GM04504 (cell line): ENCODE measurements around the gene RPS6KB2.
"Not testable (repeated sequence)": the region's sequence is repeated elsewhere in the genome, so short reads cannot be mapped to it uniquely, and the experiment has no call there.

Experiments used
- DNase-seq: peaks from one replicate; pipeline ENCODE4 v3.0.0-alpha.2; 2012; ENCODE audit warnings: low read depth

Gene RPS6KB2

DNA sequence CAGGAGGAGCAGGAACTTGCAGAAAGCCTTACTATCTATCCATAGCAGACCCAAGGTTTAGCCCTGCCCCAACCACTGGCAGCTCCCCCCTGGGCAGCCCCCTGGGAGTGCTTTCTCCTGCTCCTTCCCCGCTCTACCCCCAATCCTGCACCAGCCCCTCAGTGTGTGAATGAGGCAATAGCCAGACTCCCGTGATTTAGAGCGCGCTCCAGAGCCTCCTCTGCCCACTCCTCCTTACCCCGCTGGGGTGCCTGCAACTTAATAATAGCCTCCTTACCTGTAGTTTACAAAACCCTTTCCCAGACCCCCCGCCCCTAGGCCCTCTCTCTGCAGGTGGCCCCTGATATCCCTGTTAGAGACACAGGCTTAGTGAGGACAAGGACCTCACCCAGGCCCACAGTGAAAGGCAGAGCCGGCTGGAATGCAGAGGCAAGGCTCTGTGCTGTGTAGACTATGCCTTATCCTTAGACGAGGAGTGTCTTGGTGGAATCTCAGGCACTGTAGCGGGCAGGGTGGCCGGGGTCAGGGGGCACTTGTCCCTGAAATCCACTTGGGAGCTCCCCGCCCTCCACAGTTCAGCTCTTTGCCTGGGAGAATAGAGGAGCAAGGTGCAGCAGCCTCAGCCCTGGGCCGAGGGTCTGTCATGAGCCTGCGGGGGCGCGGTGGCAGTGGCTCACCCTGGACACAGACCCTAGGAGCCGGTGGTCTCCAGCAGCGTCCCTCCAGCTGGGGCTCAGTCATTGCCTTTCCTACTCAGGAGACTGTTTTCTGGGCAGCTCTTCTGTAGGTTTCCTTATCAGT, 17.1 kb upstream of the RPS6KB2 start:
- no peak for DNase-seq

DNA sequence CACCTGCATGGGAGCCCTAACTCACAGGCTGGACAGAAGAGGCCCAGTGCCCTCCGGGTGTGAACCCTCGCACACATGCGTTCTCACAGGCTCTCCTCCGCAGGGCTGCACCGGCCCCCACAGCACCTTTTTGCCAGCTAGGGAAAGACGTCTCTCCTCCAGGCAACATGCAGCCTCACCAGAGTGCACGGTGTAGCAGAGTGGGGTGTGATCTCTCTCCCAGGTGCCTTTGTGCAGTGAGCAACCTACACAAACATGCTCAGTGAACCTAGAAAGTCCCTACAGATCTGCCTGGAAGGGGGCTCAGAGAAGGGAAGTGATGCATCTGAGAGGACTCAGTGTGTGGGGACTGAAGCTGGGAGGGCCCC, 16.5 kb upstream of the RPS6KB2 start:
- DNase-seq, result no peak

DNA sequence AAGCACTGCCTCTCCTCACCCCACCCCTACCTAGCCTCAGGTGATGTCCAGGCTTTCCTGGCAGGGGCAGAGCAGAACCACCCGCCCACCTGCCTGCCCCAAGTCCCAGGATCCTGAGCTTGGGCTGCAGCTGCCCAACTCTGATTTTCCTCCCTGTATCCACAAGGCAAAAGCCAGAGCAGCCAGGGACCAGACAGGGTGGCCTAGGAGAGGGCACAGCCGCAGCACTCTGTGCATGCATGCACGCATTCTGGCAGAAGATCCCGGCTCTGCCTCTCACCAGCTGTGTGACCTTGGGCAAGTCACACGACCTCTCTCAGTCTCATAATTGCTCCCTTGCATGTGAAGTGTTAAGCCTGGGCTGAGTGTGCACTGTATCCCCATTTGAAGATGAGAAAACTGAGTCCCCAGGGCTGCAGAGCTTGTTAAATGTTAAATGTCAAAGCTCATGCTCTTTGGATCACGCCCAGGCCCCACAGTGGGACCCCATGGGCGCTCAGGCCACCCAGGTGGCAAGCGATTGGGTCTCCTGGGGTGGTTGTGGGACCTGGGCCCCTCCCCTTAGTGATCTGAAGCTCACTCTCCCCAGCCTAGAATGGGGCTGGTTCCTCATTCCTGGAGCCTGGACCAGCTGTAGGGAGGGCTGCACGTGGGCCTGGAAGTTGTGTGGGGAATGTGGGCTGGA, 15.7 kb upstream of the RPS6KB2 start:
- DNase-seq, result no peak

DNA sequence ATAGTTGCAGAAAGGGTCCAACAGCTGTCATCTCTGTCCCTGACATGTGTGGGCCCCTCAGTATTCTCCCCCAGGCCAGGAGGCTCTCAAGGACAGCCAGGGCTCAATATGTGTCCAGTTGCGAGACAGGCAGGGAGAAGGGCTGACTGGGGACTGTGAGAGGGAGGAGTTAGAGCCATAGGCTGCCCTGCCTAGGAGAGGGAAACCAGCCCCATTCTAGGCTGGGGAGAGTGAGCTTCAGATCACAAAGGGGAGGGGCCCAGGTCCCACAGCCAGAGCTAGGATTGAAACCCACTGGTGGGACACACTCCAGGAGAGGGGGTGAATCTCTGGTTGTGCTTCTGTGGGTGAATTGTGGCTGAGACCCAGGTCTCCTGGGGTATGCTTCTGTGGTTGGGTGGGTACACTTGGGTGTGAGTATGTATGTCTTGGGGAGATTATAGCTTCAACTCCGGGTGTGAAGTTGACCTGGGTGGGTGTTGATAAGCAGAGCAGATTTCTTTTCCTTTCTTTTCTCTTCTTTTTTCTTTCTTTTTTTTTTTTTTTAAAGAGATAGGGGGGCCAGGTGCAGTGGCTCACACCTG, 14.9 kb upstream of the RPS6KB2 start:
- no peak for DNase-seq

DNA sequence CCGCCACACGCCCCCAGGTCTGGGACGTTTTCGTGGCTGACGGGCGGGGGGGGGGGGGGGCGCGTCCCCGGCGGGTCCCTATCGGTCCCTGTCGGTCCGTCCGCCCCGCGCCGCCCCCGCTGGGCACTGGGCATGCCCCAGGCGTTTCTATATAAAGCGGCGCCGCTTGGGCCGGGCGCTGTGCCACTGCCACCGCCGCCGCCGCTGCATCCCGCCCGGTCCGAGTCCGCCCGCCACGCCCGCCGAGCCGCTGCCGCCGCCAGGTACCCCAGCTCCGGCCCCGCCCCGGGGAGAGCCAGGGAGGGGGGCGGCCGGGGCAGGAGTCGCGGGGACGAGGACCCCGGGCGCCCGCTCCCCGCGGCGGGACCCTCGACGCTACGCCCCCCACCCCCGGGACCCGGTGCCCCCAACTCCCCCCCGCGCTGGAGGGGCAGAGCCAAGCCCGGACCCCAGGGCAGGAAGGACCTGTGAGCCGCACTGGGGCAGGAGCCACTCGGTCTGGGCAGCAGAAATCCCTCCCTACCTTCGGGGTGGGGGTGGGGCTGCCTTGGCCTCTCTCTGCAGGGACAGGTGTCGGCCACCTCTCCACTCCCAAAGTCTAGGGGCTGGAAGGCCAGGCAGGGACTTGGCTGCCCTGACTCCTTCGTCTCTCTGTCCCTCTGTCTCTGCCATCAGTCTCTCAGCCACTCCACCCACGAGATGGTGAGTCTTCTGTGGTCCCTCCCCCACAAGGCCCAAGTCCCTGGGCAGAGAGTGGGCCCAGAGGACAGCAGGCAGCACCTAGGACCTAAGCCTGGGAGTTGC, 12.6 kb upstream of the RPS6KB2 start, which contains the start of gene CARNS1:
CARNS1 (plus strand) TSS at position 178 of the 804 bp plus-strand sequence; CDS start at position 700, 522 bp downstream.
- no peak for DNase-seq

DNA sequence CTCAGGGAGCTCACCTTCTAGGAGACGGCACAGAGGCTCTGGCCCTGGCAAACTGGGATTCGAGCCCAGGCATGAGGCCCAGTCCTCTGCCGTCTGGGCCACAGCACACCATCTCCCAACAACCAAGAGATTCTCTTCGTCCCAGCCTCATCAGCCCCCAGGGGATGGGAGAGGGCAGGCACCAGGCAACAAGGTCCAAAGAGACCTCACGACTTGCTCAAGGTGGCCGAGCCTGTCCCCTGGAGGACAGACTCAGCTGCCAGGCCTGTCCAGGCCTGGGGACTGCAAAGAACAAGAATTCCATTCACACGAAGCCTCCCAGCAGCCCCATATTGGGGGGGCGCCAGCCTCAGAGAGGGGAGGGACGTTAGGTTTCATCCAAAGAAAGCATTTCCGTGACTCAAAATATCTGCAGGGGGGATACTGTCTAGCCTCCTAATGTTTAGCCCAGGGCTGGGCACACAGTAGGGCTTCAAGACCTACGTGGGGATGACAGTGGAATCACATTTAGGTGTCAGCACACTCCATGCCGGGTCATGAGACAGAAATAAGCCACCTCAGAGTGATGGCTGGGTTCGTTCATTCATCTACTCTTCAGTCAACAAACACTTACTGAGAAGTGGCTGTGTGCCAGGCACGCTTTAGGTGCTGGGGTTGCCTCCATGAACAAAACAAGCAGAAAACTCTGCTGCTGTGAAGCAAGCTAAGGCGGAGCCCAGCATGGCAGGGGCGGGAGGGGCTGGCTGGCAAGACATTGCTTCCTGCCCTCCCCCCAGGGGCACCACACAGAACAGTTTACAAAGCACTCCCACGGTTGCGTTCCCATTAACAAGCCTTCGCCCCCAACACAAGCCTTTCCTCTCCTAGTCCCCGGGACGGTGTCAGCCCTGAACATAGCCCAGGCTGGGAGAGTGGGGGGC, 11.6 kb upstream of the RPS6KB2 start:
- no peak for DNase-seq

DNA sequence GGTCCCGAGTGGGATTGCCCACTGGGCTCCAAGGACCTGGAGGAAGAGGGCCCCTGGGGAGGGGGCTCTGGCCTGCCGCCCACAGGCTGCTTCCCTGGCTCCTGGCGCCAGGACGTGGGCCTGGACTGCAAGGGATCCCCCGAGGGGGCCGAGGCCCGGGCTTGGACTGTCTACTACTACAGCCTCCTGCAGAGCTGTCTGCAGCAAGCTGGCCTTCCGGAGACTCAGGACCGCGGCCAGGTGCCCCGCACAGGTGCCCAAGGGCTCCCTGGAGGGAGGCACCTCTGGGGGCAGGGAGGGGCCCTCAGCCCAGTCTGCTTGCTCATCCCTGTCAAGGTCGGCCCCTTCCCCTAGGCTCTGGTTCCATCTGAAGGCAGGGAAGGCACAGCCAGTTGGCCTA, 10.9 kb upstream of the RPS6KB2 start:
- DNase-seq, result no peak

DNA sequence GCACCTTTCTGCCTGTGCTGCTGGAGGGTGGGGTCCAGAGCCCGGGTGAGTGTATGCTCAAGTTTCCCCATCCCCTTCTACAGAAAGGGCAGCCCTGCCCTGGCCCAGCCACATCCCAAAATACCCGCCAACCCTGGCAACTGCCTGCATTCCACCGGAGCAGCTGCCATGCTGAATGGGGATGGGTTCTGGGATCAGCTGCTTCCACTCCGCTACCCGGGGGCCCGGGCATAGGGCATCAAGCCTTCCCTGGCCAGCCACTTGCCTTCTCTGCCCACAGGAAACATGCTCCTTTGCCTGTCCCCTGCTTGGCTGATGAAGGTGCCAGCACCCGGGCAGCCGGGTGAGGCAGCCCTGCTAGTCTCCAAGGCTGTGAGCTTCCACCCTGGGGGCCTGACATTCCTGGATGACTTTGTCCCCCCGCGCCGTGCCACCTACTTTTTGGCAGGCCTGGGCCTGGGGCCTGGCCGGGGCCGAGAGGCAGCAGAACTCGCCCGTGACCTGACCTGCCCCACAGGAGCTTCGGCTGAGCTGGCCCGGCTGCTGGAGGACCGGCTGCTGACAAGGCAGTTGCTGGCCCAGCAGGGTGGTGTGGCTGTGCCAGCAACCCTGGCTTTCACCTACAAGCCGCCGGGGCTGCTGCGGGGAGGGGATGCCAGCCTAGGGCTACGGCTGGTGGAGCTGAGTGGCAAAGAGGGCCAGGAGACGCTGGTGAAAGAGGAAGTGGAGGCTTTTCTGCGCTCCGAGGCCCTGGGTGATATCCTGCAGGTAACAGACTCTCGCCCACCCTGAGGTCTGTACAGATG, 9.6 kb upstream of the RPS6KB2 start:
- DNase-seq, result no peak

DNA sequence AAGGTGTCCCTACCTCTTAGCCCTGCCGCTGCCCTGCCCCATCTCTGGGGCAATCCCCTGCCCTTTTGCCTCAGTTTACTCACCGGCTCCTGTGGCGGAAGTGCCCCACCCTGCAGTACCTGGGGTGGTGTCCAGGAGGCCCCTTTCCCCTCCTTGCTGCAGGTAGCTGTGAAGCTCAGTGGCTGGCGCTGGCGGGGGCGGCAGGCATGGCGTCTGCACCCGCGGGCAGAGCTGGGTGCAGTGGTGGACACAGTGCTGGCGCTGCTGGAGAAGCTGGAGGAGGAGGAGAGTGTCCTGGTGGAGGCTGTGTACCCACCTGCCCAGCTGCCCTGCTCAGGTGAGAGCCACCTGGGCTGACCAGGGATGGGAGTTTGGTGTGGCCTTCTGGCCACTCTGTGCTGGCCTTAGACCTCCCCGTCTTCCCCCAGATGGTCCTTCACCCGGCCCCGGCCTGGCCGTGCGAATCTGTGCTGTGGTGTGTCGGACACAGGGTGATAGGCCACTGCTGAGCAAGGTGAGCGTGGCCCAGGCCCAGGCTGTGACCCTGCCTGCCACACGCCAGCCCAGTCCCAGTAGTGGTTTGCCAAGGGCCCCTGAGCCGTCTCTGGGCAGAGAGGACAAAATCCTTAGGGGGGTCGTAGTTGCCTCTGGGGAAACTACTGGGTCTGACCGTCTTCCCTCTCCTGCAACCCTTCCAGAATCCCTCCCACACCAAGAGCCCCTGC, 8.8 kb upstream of the RPS6KB2 start:
- DNase-seq, result no peak

DNA sequence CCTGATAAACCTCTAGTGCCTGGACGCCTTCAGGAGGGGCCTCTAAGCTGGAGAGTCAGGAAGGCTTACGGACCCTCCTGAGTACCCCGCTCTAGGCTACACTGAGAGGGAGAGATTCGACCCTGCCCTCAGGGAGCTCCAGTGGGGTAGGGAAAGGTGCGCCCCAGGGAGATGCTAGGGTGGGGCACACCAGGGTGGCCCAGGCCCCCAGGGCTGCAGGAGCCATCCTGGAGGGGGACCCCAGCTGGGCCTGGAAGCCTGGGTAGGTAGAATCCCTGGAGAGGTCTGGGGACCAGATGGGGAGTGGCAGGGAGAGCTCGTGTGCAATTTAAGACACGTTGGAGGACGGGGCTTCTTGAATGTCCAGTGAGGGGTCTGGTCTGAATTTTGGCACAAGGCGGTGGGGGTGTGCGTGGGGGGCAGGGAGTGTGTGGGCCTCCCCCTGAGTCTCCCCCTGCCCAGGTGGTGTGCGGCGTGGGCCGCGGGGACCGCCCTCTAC, 8.1 kb upstream of the RPS6KB2 start:
- DNase-seq, result no peak

DNA sequence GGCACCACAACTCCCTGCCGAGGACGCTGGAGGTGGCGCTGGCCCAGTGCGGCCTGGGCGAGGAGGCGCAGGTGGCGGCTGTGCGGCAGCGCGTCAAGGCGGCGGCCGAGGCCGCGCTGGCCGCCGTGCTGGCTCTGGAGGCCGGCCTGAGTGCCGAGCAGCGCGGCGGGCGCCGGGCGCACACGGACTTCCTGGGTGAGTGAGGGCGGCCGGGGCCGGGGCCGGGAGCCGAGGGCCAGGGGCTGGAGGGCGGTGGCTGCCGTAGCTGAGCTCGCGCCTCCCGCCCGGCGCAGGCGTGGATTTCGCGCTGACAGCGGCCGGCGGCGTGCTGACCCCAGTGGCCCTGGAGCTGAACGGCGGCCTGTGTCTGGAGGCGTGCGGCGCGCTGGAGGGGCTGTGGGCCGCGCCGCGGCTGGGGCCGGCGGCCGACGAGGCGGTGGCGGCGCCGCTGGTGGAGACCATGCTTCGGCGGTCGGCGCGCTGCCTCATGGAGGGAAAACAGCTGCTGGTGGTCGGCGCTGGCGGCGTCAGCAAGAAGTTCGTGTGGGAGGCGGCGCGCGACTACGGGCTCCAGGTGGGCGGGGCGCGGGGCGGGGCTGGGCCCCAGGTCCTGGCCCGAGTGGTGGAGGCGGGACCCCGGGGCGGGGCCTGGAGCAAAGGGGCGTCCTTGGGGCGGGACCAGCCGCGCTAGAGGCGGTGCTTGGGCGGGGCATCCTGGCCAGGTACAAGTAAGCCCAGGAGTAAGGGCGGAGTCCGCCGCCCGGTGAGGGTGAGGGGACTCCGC, 7.5 kb upstream of the RPS6KB2 start:
- DNase-seq, result peak; percentile 72

DNA sequence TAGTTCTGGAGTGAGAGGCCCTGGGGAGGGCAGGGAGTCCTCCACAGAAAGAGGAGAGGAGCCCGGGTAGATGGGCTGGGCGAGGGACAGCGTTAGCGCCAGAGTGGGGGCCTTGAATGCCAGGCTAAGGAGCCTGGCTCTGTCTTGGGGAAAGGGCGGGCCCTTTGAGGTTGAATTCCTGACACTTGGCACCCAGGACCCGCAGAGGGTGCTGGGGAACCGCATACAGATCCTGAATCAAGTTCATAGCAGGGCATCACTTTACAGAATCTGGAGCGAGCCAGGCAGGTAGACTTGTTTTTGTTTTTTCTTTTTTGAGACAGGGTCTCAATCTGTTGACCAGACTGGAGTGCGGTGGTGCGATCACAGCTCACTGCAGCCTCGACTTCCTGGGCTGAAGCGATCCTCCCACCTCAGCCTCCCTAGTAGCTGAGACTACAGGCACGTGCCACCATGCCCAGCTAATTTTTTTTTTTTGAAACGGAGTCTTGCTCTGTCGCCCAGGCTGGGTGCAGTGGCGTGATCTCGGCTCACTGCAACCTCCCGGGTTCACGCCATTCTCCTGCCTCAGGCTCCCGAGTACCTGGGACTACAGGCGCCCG, 6.8 kb upstream of the RPS6KB2 start:
- no peak for DNase-seq

DNA sequence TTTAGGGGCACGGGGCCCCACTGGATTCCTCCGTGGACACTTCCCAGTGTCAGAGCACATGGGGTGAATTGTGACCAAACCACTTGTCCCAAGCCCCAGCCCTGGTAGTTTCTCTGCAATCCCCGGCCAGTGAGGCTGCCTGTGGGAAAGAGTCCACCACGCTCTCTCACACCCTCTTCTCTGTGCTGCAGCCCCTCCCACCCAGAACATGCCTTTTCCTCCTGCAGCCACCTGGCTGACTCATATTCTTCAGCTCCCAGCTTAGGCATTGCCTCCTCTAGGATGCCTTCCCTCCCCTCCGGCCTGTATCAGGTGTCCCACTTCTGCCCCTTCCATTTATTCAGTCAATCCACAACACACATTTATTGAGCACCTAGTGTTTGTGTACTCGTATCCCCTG, 5.4 kb upstream of the RPS6KB2 start:
- no peak for DNase-seq

DNA sequence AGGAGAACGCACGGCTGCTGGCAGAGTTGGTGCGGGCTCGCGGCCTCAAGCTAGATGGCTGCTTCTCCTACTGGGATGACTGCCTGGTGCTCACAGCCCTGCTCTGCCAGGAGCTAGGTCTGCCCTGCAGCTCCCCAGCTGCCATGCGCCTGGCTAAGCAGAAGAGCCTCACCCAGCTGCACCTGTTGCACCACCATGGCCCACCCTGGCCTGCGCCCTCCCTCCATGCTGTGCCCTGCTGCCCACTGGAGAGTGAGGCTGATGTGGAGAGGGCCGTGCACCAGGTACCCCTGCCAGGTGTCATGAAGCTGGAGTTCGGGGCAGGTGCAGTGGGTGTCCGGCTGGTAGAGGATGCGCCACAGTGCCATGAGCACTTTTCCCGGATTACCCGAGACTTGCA, 4.8 kb upstream of the RPS6KB2 start:
- DNase-seq, result no peak

DNA sequence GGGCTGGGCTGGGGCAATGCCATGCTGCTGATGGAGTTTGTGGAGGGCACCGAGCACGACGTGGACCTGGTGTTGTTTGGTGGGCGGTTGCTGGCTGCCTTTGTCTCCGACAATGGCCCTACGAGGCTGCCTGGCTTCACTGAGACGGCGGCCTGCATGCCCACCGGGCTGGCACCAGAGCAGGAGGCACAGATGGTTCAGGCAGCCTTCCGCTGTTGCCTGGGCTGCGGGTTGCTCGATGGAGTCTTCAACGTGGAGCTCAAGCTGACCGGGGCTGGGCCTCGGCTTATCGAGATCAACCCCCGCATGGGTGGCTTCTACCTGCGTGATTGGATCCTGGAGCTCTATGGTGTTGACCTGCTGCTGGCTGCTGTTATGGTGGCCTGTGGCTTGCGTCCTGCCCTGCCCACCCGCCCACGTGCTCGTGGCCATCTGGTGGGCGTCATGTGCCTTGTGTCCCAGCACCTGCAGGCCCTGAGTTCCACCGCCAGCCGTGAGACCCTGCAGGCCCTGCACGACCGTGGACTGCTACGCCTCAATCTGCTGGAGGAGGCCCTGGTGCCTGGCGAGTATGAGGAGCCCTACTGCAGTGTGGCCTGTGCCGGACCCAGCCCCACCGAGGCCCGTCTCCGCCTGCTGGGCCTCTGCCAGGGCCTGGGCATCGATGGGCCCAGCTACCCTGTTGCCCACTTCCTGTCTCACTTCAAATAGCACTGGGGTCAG, 4.2 kb upstream of the RPS6KB2 start:
- DNase-seq, result no peak

DNA sequence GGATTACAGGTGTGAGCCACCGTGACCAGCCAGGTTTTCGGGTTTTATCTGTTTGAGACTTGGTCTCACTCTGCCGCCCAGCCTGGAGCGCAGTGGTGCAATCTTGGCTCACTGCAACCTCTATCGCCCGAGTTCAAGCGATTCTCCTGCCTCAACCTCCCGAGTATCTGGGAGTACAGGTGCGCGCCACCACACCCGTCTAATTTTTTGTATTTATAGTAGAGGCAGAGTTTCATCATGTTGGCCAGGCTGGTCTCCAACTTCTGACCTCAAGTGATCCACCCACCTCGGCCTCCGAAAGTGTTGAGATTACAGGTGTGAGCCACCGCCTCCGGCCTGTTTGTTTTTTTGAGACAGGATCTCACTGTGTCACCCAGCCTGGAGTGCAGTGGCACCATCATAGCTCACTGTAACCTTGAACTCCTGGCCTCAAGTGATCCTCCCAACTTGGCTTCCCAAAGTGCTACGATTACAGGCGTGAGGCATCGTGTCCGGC, 882 bp upstream of the RPS6KB2 start:
- not testable (repeated sequence) for DNase-seq

DNA sequence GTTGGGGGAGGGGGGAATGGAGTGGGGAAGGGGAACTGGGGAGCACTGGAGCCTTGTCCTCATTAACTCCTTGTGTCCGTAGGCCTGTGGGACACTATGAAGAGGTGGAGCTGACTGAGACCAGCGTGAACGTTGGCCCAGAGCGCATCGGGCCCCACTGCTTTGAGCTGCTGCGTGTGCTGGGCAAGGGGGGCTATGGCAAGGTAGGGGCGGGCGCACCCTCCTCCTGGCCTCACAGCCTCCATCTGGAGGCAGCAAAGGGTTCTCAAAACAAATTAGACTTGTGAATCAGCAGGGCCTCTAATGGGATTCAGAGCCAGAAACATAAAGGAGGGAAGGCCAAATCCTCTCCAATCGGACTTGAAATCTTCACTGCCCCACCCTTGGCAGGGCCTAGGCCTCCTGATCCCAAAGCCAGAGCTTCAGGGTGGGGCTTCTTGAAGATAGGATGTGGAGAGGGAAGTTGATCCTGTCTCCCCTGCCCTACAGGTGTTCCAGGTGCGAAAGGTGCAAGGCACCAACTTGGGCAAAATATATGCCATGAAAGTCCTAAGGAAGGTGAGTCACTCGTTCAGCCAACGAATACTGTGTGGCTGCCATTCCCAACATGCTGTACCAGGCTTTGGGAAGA, 859 bp downstream of the RPS6KB2 start:
- no peak for DNase-seq
